Activated CD4-positive, alpha-beta T cell treated with anti-CD3 and anti-CD28 coated beads, Interleukin-2, amount 10 ng/mL, durations not matched to agents 24 days and 14 days (primary cell): ENCODE results near the gene LRRC56. TPM values are rescaled to one million over a fixed set of nuclear protein-coding genes. Genes with fewer than 3 reads are reported as not detected.

Experiments
- DNase-seq: peaks from one replicate; pipeline ENCODE4 v3.0.0; 2022
- H3K27ac Mint-ChIP-seq: one replicate; pipeline ENCODE4 v1.8.0; 2022; ENCODE audit warnings: mild to moderate bottlenecking, mixed read lengths
- H3K27me3 Mint-ChIP-seq: one replicate; pipeline ENCODE4 v1.8.0; 2022; ENCODE audit warnings: mixed read lengths
- H3K36me3 Mint-ChIP-seq: one replicate; pipeline ENCODE4 v1.8.0; 2022; ENCODE audit warnings: low read depth, mild to moderate bottlenecking, mixed read lengths
- H3K4me1 Mint-ChIP-seq: one replicate; pipeline ENCODE4 v1.8.0; 2021; ENCODE audit warnings: mixed read lengths
- H3K4me3 Mint-ChIP-seq: one replicate; pipeline ENCODE4 v1.8.0; 2022; ENCODE audit warnings: mild to moderate bottlenecking, moderate library complexity, mixed read lengths
- H3K9me3 Mint-ChIP-seq: one replicate; pipeline ENCODE4 v1.8.0; 2021; ENCODE audit warnings: mixed read lengths
- intact Hi-C: fragments of 100-400 bp; cut with micrococcal nuclease; formaldehyde crosslinking; loops from one replicate; pipeline ENCODE4 v1.15.1; 2023
- total RNA-seq: library from RNA; stranded (reverse); gene quantifications from 2 replicates; pipeline ENCODE4 v1.2.3, GENCODE V29; 2022

LRRC56 gene
- total RNA-seq, 1 donor from 2014 or later = 2.1 TPM

GRCh38 chr11:559712-560304 is 22.5 kb downstream of the LRRC56 start:
- intact Hi-C loops = loop anchor here (2.0 kb wide), 1 partner anchor 17 kb away; the partner anchor contains the start of gene PHRF1
- H3K4me1 Mint-ChIP-seq = peaks cover 11% of the 10 kb centered on the region
- peak overlapping the region; percentile 7 for H3K27ac Mint-ChIP-seq
- H3K4me3 Mint-ChIP-seq = peak overlapping the region; percentile 92
- peak; percentile 69 for DNase-seq
- peaks cover 15% of the 10 kb centered on the region for H3K27me3 Mint-ChIP-seq
- peaks cover 9% of the 10 kb centered on the region for H3K36me3 Mint-ChIP-seq
- no peaks in the 10 kb centered on the region for H3K9me3 Mint-ChIP-seq

- no peaks in the 10 kb centered on the region for H3K9me3 Mint-ChIP-seq
- peaks cover 15% of the 10 kb centered on the region for H3K27me3 Mint-ChIP-seq
- intact Hi-C loops = loop anchor here (2.0 kb wide), 1 partner anchor 16 kb away; the partner anchor contains the start of gene PHRF1
- H3K4me1 Mint-ChIP-seq = peaks cover 11% of the 10 kb centered on the region
- H3K27ac Mint-ChIP-seq = peak within 1 kb of the TSS; percentile 72
- peak within 1 kb of the TSS; percentile 92 for H3K4me3 Mint-ChIP-seq
- peaks cover 9% of the 10 kb centered on the region for H3K36me3 Mint-ChIP-seq
- peak; percentile 99 for DNase-seq
Measured at GRCh38 chr11:560305-561147, 23.2 kb downstream of the LRRC56 start, which contains the start of the genes LMNTD2 and RASSF7. TSS of gene LMNTD2 (minus strand) at chr11:560738. CDS start at chr11:560716, 22 bp downstream. TSS of gene RASSF7 (plus strand) at chr11:560970. CDS start at chr11:561769, 799 bp downstream.

- intact Hi-C loops = loop anchor here (2.0 kb wide), 1 partner anchor 15 kb away; the partner anchor contains the start of gene PHRF1
- Mint-ChIP-seq H3K36me3 (peaks cover 9% of the 10 kb centered on the region), H3K4me3 (peak overlapping the region; percentile 92), H3K27me3 (peaks cover 14% of the 10 kb centered on the region), H3K9me3 (no peaks in the 10 kb centered on the region), H3K27ac (peak overlapping the region; percentile 72), H3K4me1 (peaks cover 11% of the 10 kb centered on the region)
- peak; percentile 82 for DNase-seq
Measured at GRCh38 chr11:561148-562003, 24.0 kb downstream of the LRRC56 start.

GRCh38 chr11:562046-562645 is 24.8 kb downstream of the LRRC56 start:
- H3K27ac Mint-ChIP-seq = no peak overlapping the region
- H3K27me3 Mint-ChIP-seq = peaks cover 8% of the 10 kb centered on the region
- H3K4me1 Mint-ChIP-seq = peaks cover 17% of the 10 kb centered on the region
- H3K4me3 Mint-ChIP-seq = peak overlapping the region; percentile 92
- intact Hi-C loops = no loop called here
- peaks cover 15% of the 10 kb centered on the region for H3K36me3 Mint-ChIP-seq
- H3K9me3 Mint-ChIP-seq = no peaks in the 10 kb centered on the region
- no peak for DNase-seq

- no peaks in the 10 kb centered on the region for H3K9me3 Mint-ChIP-seq
- intact Hi-C loops = no loop called here
- peaks cover under 1% of the 10 kb centered on the region for H3K27me3 Mint-ChIP-seq
- H3K4me1 Mint-ChIP-seq = peaks cover 22% of the 10 kb centered on the region
- peaks cover 18% of the 10 kb centered on the region for H3K36me3 Mint-ChIP-seq
- no peak for DNase-seq
- no peak overlapping the region for H3K27ac Mint-ChIP-seq
- H3K4me3 Mint-ChIP-seq = no peak overlapping the region
Measured at GRCh38 chr11:563066-563811, 25.9 kb downstream of the LRRC56 start.

GRCh38 chr11:563812-564578 is 26.7 kb downstream of the LRRC56 start:
- H3K4me3 Mint-ChIP-seq = no peak overlapping the region
- no peak for DNase-seq
- no peaks in the 10 kb centered on the region for H3K9me3 Mint-ChIP-seq
- no peak overlapping the region for H3K27ac Mint-ChIP-seq
- H3K4me1 Mint-ChIP-seq = peaks cover 22% of the 10 kb centered on the region
- intact Hi-C loops = no loop called here
- H3K36me3 Mint-ChIP-seq = peaks cover 18% of the 10 kb centered on the region
- no peaks in the 10 kb centered on the region for H3K27me3 Mint-ChIP-seq

GRCh38 chr11:565921-566509 is 28.7 kb downstream of the LRRC56 start:
- Mint-ChIP-seq H3K36me3 (peaks cover 18% of the 10 kb centered on the region), H3K27ac (no peak overlapping the region), H3K27me3 (no peaks in the 10 kb centered on the region), H3K4me1 (peaks cover 20% of the 10 kb centered on the region), H3K9me3 (no peaks in the 10 kb centered on the region), H3K4me3 (no peak overlapping the region)
- intact Hi-C loops = no loop called here
- DNase-seq = no peak

GRCh38 chr11:567011-567628 is 29.8 kb downstream of the LRRC56 start:
- DNase-seq = peak; percentile 64
- H3K9me3 Mint-ChIP-seq = no peaks in the 10 kb centered on the region
- peak overlapping the region; percentile 89 for H3K4me3 Mint-ChIP-seq
- peaks cover 16% of the 10 kb centered on the region for H3K4me1 Mint-ChIP-seq
- H3K36me3 Mint-ChIP-seq = peaks cover 16% of the 10 kb centered on the region
- intact Hi-C loops = no loop called here
- peak overlapping the region; percentile 81 for H3K27ac Mint-ChIP-seq
- no peaks in the 10 kb centered on the region for H3K27me3 Mint-ChIP-seq

- H3K9me3 Mint-ChIP-seq = no peaks in the 10 kb centered on the region
- peak overlapping the region; percentile 81 for H3K27ac Mint-ChIP-seq
- H3K27me3 Mint-ChIP-seq = no peaks in the 10 kb centered on the region
- H3K4me3 Mint-ChIP-seq = peak overlapping the region; percentile 89
- peaks cover 16% of the 10 kb centered on the region for H3K36me3 Mint-ChIP-seq
- intact Hi-C loops = loop anchor here (1.0 to 2.0 kb wide), 2 partner anchors 9 to 61 kb away; partner anchors contain the start of genes PHRF1 and RNH1
- H3K4me1 Mint-ChIP-seq = peaks cover 16% of the 10 kb centered on the region
- no peak for DNase-seq
Measured at GRCh38 chr11:567629-568292, 30.4 kb downstream of the LRRC56 start.

GRCh38 chr11:568306-569157 is 31.2 kb downstream of the LRRC56 start:
- no peaks in the 10 kb centered on the region for H3K9me3 Mint-ChIP-seq
- H3K36me3 Mint-ChIP-seq = peaks cover 15% of the 10 kb centered on the region
- intact Hi-C loops = loop anchor here (1.0 to 2.0 kb wide), 2 partner anchors 8 to 62 kb away; partner anchors contain the start of genes PHRF1 and RNH1
- peak overlapping the region; percentile 81 for H3K27ac Mint-ChIP-seq
- peaks cover 15% of the 10 kb centered on the region for H3K4me1 Mint-ChIP-seq
- H3K27me3 Mint-ChIP-seq = no peaks in the 10 kb centered on the region
- H3K4me3 Mint-ChIP-seq = peak overlapping the region; percentile 85
- DNase-seq = peak; percentile 99
